HEK293 (cell line): Measurements from ENCODE around the gene GID4.

Experiments used
- CTCF ChIA-PET: fragments of 350-600 bp; formaldehyde crosslinking; extraction: SDS; loops from one replicate; lab custom pipeline; 2021; ENCODE audit warnings: antibody characterized with exemption; lab: Yijun Ruan, JAX
- POLR2A ChIA-PET: fragments of 300-600 bp; formaldehyde crosslinking; extraction: SDS; loops from one replicate; lab custom pipeline; 2020; ENCODE audit warnings: antibody characterized with exemption, inconsistent platforms; lab: Yijun Ruan, JAX
- H3K27ac ChIP-seq: fragments of 200-500 bp; sonication (Bioruptor generic); 2 replicates; pipeline ENCODE4 v1.5.1; 2014; ENCODE audit warnings: low read depth, low read length, control low read depth, inconsistent platforms; ENCODE audit errors: extremely low read depth
- H3K36me3 ChIP-seq, 2 experiments: fragments of 200-500 bp in 1 of 2; sonication (Bioruptor generic) in 1 of 2; 1 replicate in 1 of 2; 2 replicates in 1 of 2; pipeline ENCODE4 v1.5.1; 2014 to 2017; ENCODE audit warnings: inconsistent platforms in 2 of 2, low read length in 2 of 2; ENCODE audit not compliant: control insufficient read depth in 2 of 2, insufficient read depth in 1 of 2
- H3K4me1 ChIP-seq: fragments of 200-500 bp; sonication (Bioruptor generic); 2 replicates; pipeline ENCODE4 v1.5.1; 2014; ENCODE audit warnings: mild to moderate bottlenecking, low read length, inconsistent platforms; ENCODE audit not compliant: control insufficient read depth, insufficient read depth
- H3K4me3 ChIP-seq: 2 replicates; pipeline ENCODE4 v1.5.1; 2011; ENCODE audit warnings: low read depth, mild to moderate bottlenecking, control low read depth, low read length, moderate library complexity
- H3K9me3 ChIP-seq: fragments of 200-500 bp; sonication (Bioruptor generic); 2 replicates; pipeline ENCODE4 v1.5.1; 2014; ENCODE audit warnings: low read depth, low read length, inconsistent platforms; ENCODE audit not compliant: control insufficient read depth, insufficient read depth
- EGR2 ChIP-seq: fragments of 450-650 bp; formaldehyde crosslinking; IDR thresholded peaks from 2 replicates; pipeline ENCODE4 v1.5.1; 2016; ENCODE audit warnings: low read depth, missing biosample characterization, missing genetic modification characterization
- HOXD13 ChIP-seq: sonication (generic); formaldehyde crosslinking; IDR thresholded peaks from 2 replicates; pipeline ENCODE4 v1.8.0; 2022; ENCODE audit warnings: missing genetic modification reagents, borderline replicate concordance
- YY1 ChIP-seq: fragments of 450-650 bp; formaldehyde crosslinking; IDR thresholded peaks from 2 replicates; pipeline ENCODE4 v1.5.1; 2018; ENCODE audit warnings: missing biosample characterization, missing genetic modification characterization
- ZBTB26 ChIP-seq: fragments of 450-650 bp; formaldehyde crosslinking; optimal IDR thresholded peaks from 2 replicates; pipeline ENCODE3; 2016; ENCODE audit warnings: missing biosample characterization, mild to moderate bottlenecking, missing genetic modification characterization
- ZBTB6 ChIP-seq: fragments of 450-650 bp; formaldehyde crosslinking; IDR thresholded peaks from 2 replicates; pipeline ENCODE4 v1.5.1; 2017; ENCODE audit warnings: missing biosample characterization, missing genetic modification characterization
- ZNF155 ChIP-seq: fragments of 450-650 bp; formaldehyde crosslinking; IDR thresholded peaks from 2 replicates; pipeline ENCODE4 v1.5.1; 2016; ENCODE audit warnings: missing biosample characterization, missing genetic modification characterization
- ZNF16 ChIP-seq: fragments of 450-650 bp; formaldehyde crosslinking; IDR thresholded peaks from 2 replicates; pipeline ENCODE4 v1.5.1; 2016; ENCODE audit warnings: low read depth, missing biosample characterization, missing genetic modification characterization
- ZNF223 ChIP-seq: fragments of 450-650 bp; formaldehyde crosslinking; IDR thresholded peaks from 2 replicates; pipeline ENCODE4 v1.5.1; 2016; ENCODE audit warnings: missing biosample characterization, missing genetic modification characterization
- ZNF26 ChIP-seq: fragments of 450-650 bp; formaldehyde crosslinking; IDR thresholded peaks from 2 replicates; pipeline ENCODE4 v1.5.1; 2016; ENCODE audit warnings: missing biosample characterization, missing genetic modification characterization
- ZNF280D ChIP-seq: fragments of 450-650 bp; formaldehyde crosslinking; IDR thresholded peaks from 2 replicates; pipeline ENCODE4 v1.5.1; 2016; ENCODE audit warnings: missing biosample characterization, missing genetic modification characterization
- ZNF37A ChIP-seq: fragments of 450-650 bp; IDR thresholded peaks from 2 replicates; pipeline ENCODE4 v1.5.1; 2018; ENCODE audit warnings: missing biosample characterization, missing genetic modification characterization
- ZNF433 ChIP-seq: fragments of 450-650 bp; formaldehyde crosslinking; IDR thresholded peaks from 2 replicates; pipeline ENCODE4 v1.5.1; 2016; ENCODE audit warnings: missing biosample characterization, missing genetic modification characterization, low read depth
- ZNF449 ChIP-seq: fragments of 450-650 bp; formaldehyde crosslinking; IDR thresholded peaks from 2 replicates; pipeline ENCODE4 v1.5.1; 2017; ENCODE audit warnings: missing biosample characterization, mild to moderate bottlenecking, missing genetic modification characterization, moderate library complexity
- ZNF514 ChIP-seq: fragments of 450-650 bp; formaldehyde crosslinking; IDR thresholded peaks from 2 replicates; pipeline ENCODE4 v1.5.1; 2016; ENCODE audit warnings: missing biosample characterization, missing genetic modification characterization
- ZNF621 ChIP-seq: fragments of 450-650 bp; formaldehyde crosslinking; IDR thresholded peaks from 2 replicates; pipeline ENCODE4 v1.5.1; 2017; ENCODE audit warnings: missing biosample characterization, missing genetic modification characterization
- ZNF623 ChIP-seq: fragments of 450-650 bp; formaldehyde crosslinking; IDR thresholded peaks from 2 replicates; pipeline ENCODE4 v1.5.1; 2016; ENCODE audit warnings: missing biosample characterization, missing genetic modification characterization
- ZNF624 ChIP-seq: fragments of 450-650 bp; formaldehyde crosslinking; IDR thresholded peaks from 2 replicates; pipeline ENCODE4 v1.5.1; 2017; ENCODE audit warnings: missing biosample characterization, missing genetic modification characterization
- ZNF629 ChIP-seq: fragments of 450-650 bp; formaldehyde crosslinking; IDR thresholded peaks from 2 replicates; pipeline ENCODE4 v1.5.1; 2017; ENCODE audit warnings: missing biosample characterization, missing genetic modification characterization
- ZNF645 ChIP-seq: fragments of 450-650 bp; formaldehyde crosslinking; IDR thresholded peaks from 2 replicates; pipeline ENCODE4; 2016; ENCODE audit warnings: missing biosample characterization, missing genetic modification characterization
- ZNF660 ChIP-seq: fragments of 450-650 bp; IDR thresholded peaks from 2 replicates; pipeline ENCODE4 v1.5.1; 2018; ENCODE audit warnings: missing biosample characterization, mild to moderate bottlenecking, missing genetic modification characterization
- ZNF76 ChIP-seq: fragments of 450-650 bp; formaldehyde crosslinking; IDR thresholded peaks from 2 replicates; pipeline ENCODE4; 2016; ENCODE audit warnings: low read depth, missing biosample characterization, missing genetic modification characterization, borderline replicate concordance
- ZNF792 ChIP-seq: fragments of 450-650 bp; formaldehyde crosslinking; IDR thresholded peaks from 2 replicates; pipeline ENCODE4 v1.5.1; 2016; ENCODE audit warnings: missing biosample characterization, missing genetic modification characterization
- ZNF830 ChIP-seq: fragments of 450-650 bp; IDR thresholded peaks from 2 replicates; pipeline ENCODE4 v1.5.0; 2018; ENCODE audit warnings: missing biosample characterization, missing genetic modification characterization, low read depth, mild to moderate bottlenecking, moderate library complexity
- ZSCAN30 ChIP-seq: fragments of 450-650 bp; IDR thresholded peaks from 2 replicates; pipeline ENCODE4 v1.5.1; 2018; ENCODE audit warnings: missing biosample characterization, mild to moderate bottlenecking, missing genetic modification characterization, moderate library complexity
- ZSCAN4 ChIP-seq: fragments of 450-650 bp; formaldehyde crosslinking; IDR thresholded peaks from 2 replicates; pipeline ENCODE4 v1.5.1; 2017; ENCODE audit warnings: missing biosample characterization, missing genetic modification characterization

GID4 gene

GRCh38 chr17:18087610-18088491 lies 48.6 kb downstream of the GID4 start, which contains the start of gene DRG2 (continued):
- TF ChIP-seq ZBTB26 (peak; percentile 78), ZNF37A (tag by site-specific recombination) (peak; percentile 54), ZNF629 (peak; percentile 90), ZBTB6 (peak; percentile 81), ZNF792 (tag by site-specific recombination) (0 out of 2 replicates have a peak, but pooled peaks have one; percentile 70), ZNF433 (tag by site-specific recombination) (no peak), YY1 (tag by site-specific recombination) (peak; percentile 89), HOXD13 (no peak), ZNF621 (tag by site-specific recombination) (no peak), ZNF223 (tag by site-specific recombination) (peak; percentile 50; the same call in 1 of the 2 replicates), ZNF645 (tag by site-specific recombination) (no peak), ZNF660 (tag by site-specific recombination) (peak; percentile 100), ZNF830 (tag by site-specific recombination) (no peak), ZNF514 (tag by site-specific recombination) (no peak), ZNF624 (tag by site-specific recombination) (no peak), EGR2 (tag by site-specific recombination) (peak; percentile 93), ZSCAN30 (tag by site-specific recombination) (peak; percentile 99)

- CTCF ChIA-PET: no interaction called here
- POLR2A ChIA-PET: interaction anchor here (0.9 kb wide), 1 partner anchor 13 kb away, joined by 4 read pairs; no protein-coding TSS in a partner anchor
- no peaks in the 10 kb centered on the region for H3K9me3 ChIP-seq
Measured at GRCh38 chr17:18089613-18090012, 50.4 kb downstream of the GID4 start.

More at GRCh38 chr17:18089613-18090012, 50.4 kb downstream of the GID4 start:
- H3K27ac ChIP-seq: no peak overlapping the region
- H3K4me3 ChIP-seq: no peak overlapping the region
- TF ChIP-seq ZNF155 (no peak), ZNF623 (tag by site-specific recombination) (peak; percentile 100), ZNF830 (tag by site-specific recombination) (no peak), ZNF76 (tag by site-specific recombination) (peak; percentile 30; the same call in 1 of the 2 replicates), ZNF449 (no peak), ZNF280D (tag by site-specific recombination) (0 out of 2 replicates have a peak, but pooled peaks have one; percentile 47), ZNF16 (tag by site-specific recombination) (no peak), ZSCAN4 (tag by site-specific recombination) (no peak), ZNF26 (tag by site-specific recombination) (no peak)
- H3K4me1 ChIP-seq: peaks cover 3% of the 10 kb centered on the region; the same call in 1 of the 2 replicates
- H3K36me3 ChIP-seq: peaks cover 20 to 34% of the 10 kb centered on the region in 2 experiments
